ES-I3 (cell line): ENCODE data around the gene GZMB.
"Not testable (repeated sequence)": the region's sequence is repeated elsewhere in the genome, so short reads cannot be mapped to it uniquely, and the experiment has no call there.

ENCODE experiments used
- H3K36me3 ChIP-seq: 2 replicates; pipeline ENCODE4 v1.6.1; 2013; ENCODE audit warnings: mild to moderate bottlenecking, low read length, control low read depth, moderate library complexity; ENCODE audit not compliant: insufficient read depth
- H3K4me1 ChIP-seq: 2 replicates; pipeline ENCODE4 v1.6.1; 2013; ENCODE audit warnings: mild to moderate bottlenecking, control low read depth, low read length; ENCODE audit not compliant: insufficient read depth
- H3K9ac ChIP-seq: 2 replicates; pipeline ENCODE4 v1.6.1; 2013; ENCODE audit warnings: low read depth, mild to moderate bottlenecking, low read length, moderate library complexity
- H3K9me3 ChIP-seq: 2 replicates; pipeline ENCODE4 v1.6.1; 2013; ENCODE audit warnings: mild to moderate bottlenecking, low read length, moderate library complexity; ENCODE audit not compliant: control insufficient read depth, insufficient read depth

The GZMB gene

GRCh38 chr14:24659916-24660570, 26.1 kb upstream of the GZMB start:
- no peak overlapping the region for H3K9ac ChIP-seq
- H3K4me1 ChIP-seq: no peaks in the 10 kb centered on the region
- no peaks in the 10 kb centered on the region for H3K36me3 ChIP-seq
- no peaks in the 10 kb centered on the region for H3K9me3 ChIP-seq

- H3K9ac ChIP-seq, H3K4me1 ChIP-seq, H3K36me3 ChIP-seq, H3K9me3 ChIP-seq: not testable (repeated sequence)
These were observed 14.4 kb upstream of the GZMB start for GRCh38 chr14:24648361-24648760.

- H3K36me3 ChIP-seq: no peaks in the 10 kb centered on the region
- H3K9ac ChIP-seq: no peak overlapping the region
- no peaks in the 10 kb centered on the region for H3K9me3 ChIP-seq
- H3K4me1 ChIP-seq: no peaks in the 10 kb centered on the region
These were observed 5.9 kb upstream of the GZMB start for GRCh38 chr14:24639905-24640304.

- Histone ChIP-seq H3K9me3 (no peaks in the 10 kb centered on the region), H3K4me1 (no peaks in the 10 kb centered on the region), H3K36me3 (no peaks in the 10 kb centered on the region), H3K9ac (no peak overlapping the region)
These were observed 5.3 kb upstream of the GZMB start for GRCh38 chr14:24639270-24639669.

GRCh38 chr14:24633353-24633752, 637 bp downstream of the GZMB start:
- no peaks in the 10 kb centered on the region for H3K9me3 ChIP-seq
- no peaks in the 10 kb centered on the region for H3K36me3 ChIP-seq
- H3K9ac ChIP-seq: no peak overlapping the region
- no peaks in the 10 kb centered on the region for H3K4me1 ChIP-seq

- Histone ChIP-seq H3K36me3 (no peaks in the 10 kb centered on the region), H3K9me3 (no peaks in the 10 kb centered on the region), H3K4me1 (no peaks in the 10 kb centered on the region), H3K9ac (no peak overlapping the region)
These were observed 1.2 kb downstream of the GZMB start for GRCh38 chr14:24632761-24633160.

GRCh38 chr14:24632336-24632735, 1.7 kb downstream of the GZMB start:
- H3K9ac ChIP-seq: no peak overlapping the region
- H3K36me3 ChIP-seq: no peaks in the 10 kb centered on the region
- no peaks in the 10 kb centered on the region for H3K9me3 ChIP-seq
- no peaks in the 10 kb centered on the region for H3K4me1 ChIP-seq

- Histone ChIP-seq H3K9me3 (no peaks in the 10 kb centered on the region), H3K4me1 (no peaks in the 10 kb centered on the region), H3K36me3 (no peaks in the 10 kb centered on the region), H3K9ac (no peak overlapping the region)
These were observed 2.1 kb downstream of the GZMB start for GRCh38 chr14:24631749-24632335.

GRCh38 chr14:24630872-24631477, 3.0 kb downstream of the GZMB start:
- no peaks in the 10 kb centered on the region for H3K36me3 ChIP-seq
- H3K9ac ChIP-seq: no peak overlapping the region
- no peaks in the 10 kb centered on the region for H3K9me3 ChIP-seq
- H3K4me1 ChIP-seq: no peaks in the 10 kb centered on the region

GRCh38 chr14:24630087-24630871, 3.7 kb downstream of the GZMB start:
- Histone ChIP-seq H3K4me1 (no peaks in the 10 kb centered on the region), H3K9ac (no peak overlapping the region), H3K9me3 (no peaks in the 10 kb centered on the region), H3K36me3 (no peaks in the 10 kb centered on the region)

- Histone ChIP-seq H3K9me3 (no peaks in the 10 kb centered on the region), H3K9ac (no peak overlapping the region), H3K36me3 (no peaks in the 10 kb centered on the region), H3K4me1 (no peaks in the 10 kb centered on the region)
These were observed 4.5 kb downstream of the GZMB start for GRCh38 chr14:24629521-24629920.

- no peaks in the 10 kb centered on the region for H3K9me3 ChIP-seq
- H3K9ac ChIP-seq: no peak overlapping the region
- no peaks in the 10 kb centered on the region for H3K36me3 ChIP-seq
These were observed 20.2 kb downstream of the GZMB start for GRCh38 chr14:24613747-24614146.

GRCh38 chr14:24613241-24613640, 20.7 kb downstream of the GZMB start:
- no peaks in the 10 kb centered on the region for H3K36me3 ChIP-seq
- no peaks in the 10 kb centered on the region for H3K4me1 ChIP-seq
- no peaks in the 10 kb centered on the region for H3K9me3 ChIP-seq
- H3K9ac ChIP-seq: no peak overlapping the region

More at GRCh38 chr14:24613747-24614146, 20.2 kb downstream of the GZMB start:
- no peaks in the 10 kb centered on the region for H3K4me1 ChIP-seq

- H3K4me1 ChIP-seq: no peaks in the 10 kb centered on the region
These were observed 21.8 kb downstream of the GZMB start for GRCh38 chr14:24612196-24612595.

More at GRCh38 chr14:24612196-24612595, 21.8 kb downstream of the GZMB start:
- Histone ChIP-seq H3K36me3 (no peaks in the 10 kb centered on the region), H3K9ac (no peak overlapping the region), H3K9me3 (no peaks in the 10 kb centered on the region; the same call in 1 of the 2 replicates)
